Measurements from ENCODE around the gene S100A13. TPM values are rescaled to one million over a fixed set of nuclear protein-coding genes. Genes with fewer than 3 reads are reported as not detected.

S100A13 gene
- total RNA-seq, 1 experiment from 2014 or later = 55.0 TPM

- Histone ChIP-seq H4K8ac (replicated peaks; ENCODE audit: insufficient read length, low read depth, low read length) (no peak overlapping the region), H3K4me2 (ENCODE audit: insufficient read depth, insufficient read length, low read length) (no peak overlapping the region), H4K91ac (ENCODE audit: insufficient read length, low read depth, low read length) (no peak overlapping the region), H2BK12ac (ENCODE audit: insufficient read length, low read depth, low read length) (no peak overlapping the region), H3K18ac (ENCODE audit: insufficient read length, low read depth, low read length) (no peak overlapping the region), H3K27me3 (ENCODE audit: insufficient read depth, low read length) (no peaks in the 10 kb centered on the region), H2BK20ac (ENCODE audit: low read depth, low read length, poor library complexity, severe bottlenecking) (no peak overlapping the region), H2BK15ac (ENCODE audit: low read depth, low read length) (no peak overlapping the region), H2BK120ac (ENCODE audit: low read depth, low read length, poor library complexity, severe bottlenecking) (no peak overlapping the region), H3K9ac (ENCODE audit: extremely low read depth, insufficient read length, low read length) (no peak overlapping the region), H2AFZ (ENCODE audit: low read length) (no peak overlapping the region), H3K27ac (ENCODE audit: insufficient read length, low read depth, low read length) (no peak overlapping the region), H3K9me3 (ENCODE audit: control insufficient read depth, low read depth, low read length) (no peaks in the 10 kb centered on the region), H4K20me1 (ENCODE audit: control insufficient read depth, insufficient read depth, insufficient read length) (no peaks in the 10 kb centered on the region), H3K79me2 (ENCODE audit: insufficient read depth, low read length) (no peaks in the 10 kb centered on the region), H3K56ac (ENCODE audit: insufficient read length, low read depth, low read length) (no peak overlapping the region), H3K4ac (ENCODE audit: low read depth, low read length) (no peak overlapping the region), H4K5ac (ENCODE audit: insufficient read length, low read depth, low read length) (no peak overlapping the region), H3T11ph (ENCODE audit: low read length) (no peak overlapping the region), H3K14ac (ENCODE audit: insufficient read depth, low read length) (no peak overlapping the region), H2AK5ac (ENCODE audit: insufficient read length, low read length) (no peak overlapping the region), H3K23ac (ENCODE audit: insufficient read length, low read depth, low read length) (no peak overlapping the region), H2BK5ac (ENCODE audit: insufficient read length, low read length) (no peak overlapping the region), H3K79me1 (ENCODE audit: insufficient read depth, low read depth, low read length, poor library complexity, severe bottlenecking) (no peaks in the 10 kb centered on the region), H3K4me1 (ENCODE audit: insufficient read depth, low read length) (no peaks in the 10 kb centered on the region), H3K23me2 (ENCODE audit: insufficient read length, low read depth, low read length, poor library complexity, severe bottlenecking) (no peaks in the 10 kb centered on the region)
- Mint-ChIP-seq H3K36me3 (ENCODE audit: insufficient read depth in 1 of 3, low read depth in 3 of 3) (peaks cover 0 to 2% (median 0%) of the 10 kb centered on the region in 3 experiments; a peak in 1 of 7 replicates), H3K9me3 (no peaks in the 10 kb centered on the region), H3K27ac (no peak overlapping the region), H3K4me1 (peaks cover 6% of the 10 kb centered on the region in 2 experiments), H3K4me3 (no peak overlapping the region), H3K27me3 (ENCODE audit: low read depth) (peaks cover 4% of the 10 kb centered on the region; the same call in 1 of the 2 replicates)
- DNase-seq = no peak
- no CpG with 5 or more reads among the region's 1 CpG for WGBS (ENCODE audit: extremely low coverage, insufficient read length, low lambda C conversion rate)
- TF ChIP-seq CTCF (conservative IDR thresholded peaks at IDR 0.05) = no peak
Measured at GRCh38 chr1:153651771-153652170, 24.5 kb upstream of the S100A13 start.

All from H9 (cell line).